ENCODE measurements around the gene PGM1. TPM values are rescaled to one million over a fixed set of nuclear protein-coding genes. Genes with fewer than 3 reads are reported as not detected.

The PGM1 gene
- total RNA-seq, 1 donor from 2014 or later, result 30.8 TPM

GRCh38 chr1:63630666-63631065 is 37.5 kb downstream of the PGM1 start:
- no peak for DNase-seq (ENCODE audit: extremely low read depth, low read depth, low spot score)

- no peak for DNase-seq (ENCODE audit: extremely low read depth, low read depth, low spot score)
These were observed 38.9 kb downstream of the PGM1 start for GRCh38 chr1:63632110-63632509.

GRCh38 chr1:63633281-63633680 is 40.1 kb downstream of the PGM1 start:
- DNase-seq (ENCODE audit: extremely low read depth, low read depth, low spot score), result no peak

- no peak for DNase-seq (ENCODE audit: extremely low read depth, low read depth, low spot score)
These were observed 41.3 kb downstream of the PGM1 start for GRCh38 chr1:63634471-63634870.

- no peak for DNase-seq (ENCODE audit: extremely low read depth, low read depth, low spot score)
These were observed 42.5 kb downstream of the PGM1 start for GRCh38 chr1:63635681-63636080.

- no peak for DNase-seq (ENCODE audit: extremely low read depth, low read depth, low spot score)
These were observed 43.2 kb downstream of the PGM1 start for GRCh38 chr1:63636192-63637105.

- no peak for DNase-seq (ENCODE audit: extremely low read depth, low read depth, low spot score)
These were observed 45.3 kb downstream of the PGM1 start for GRCh38 chr1:63638471-63638870.

- no peak for DNase-seq (ENCODE audit: extremely low read depth, low read depth, low spot score)
These were observed 45.7 kb downstream of the PGM1 start for GRCh38 chr1:63638875-63639274.

- DNase-seq (ENCODE audit: extremely low read depth, low read depth, low spot score), result no peak
These were observed 47.7 kb downstream of the PGM1 start for GRCh38 chr1:63640633-63641567.

GRCh38 chr1:63641615-63642014 is 48.4 kb downstream of the PGM1 start:
- no peak for DNase-seq (ENCODE audit: extremely low read depth, low read depth, low spot score)

GRCh38 chr1:63642901-63643300 is 49.7 kb downstream of the PGM1 start:
- no peak for DNase-seq (ENCODE audit: extremely low read depth, low read depth, low spot score)

GRCh38 chr1:63643517-63643916 is 50.3 kb downstream of the PGM1 start:
- DNase-seq (ENCODE audit: extremely low read depth, low read depth, low spot score), result no peak

GRCh38 chr1:63643926-63644325 is 50.7 kb downstream of the PGM1 start:
- no peak for DNase-seq (ENCODE audit: extremely low read depth, low read depth, low spot score)

- no peak for DNase-seq (ENCODE audit: extremely low read depth, low read depth, low spot score)
These were observed 52.1 kb downstream of the PGM1 start for GRCh38 chr1:63645317-63645716.

- no peak for DNase-seq (ENCODE audit: extremely low read depth, low read depth, low spot score)
These were observed 55.5 kb downstream of the PGM1 start for GRCh38 chr1:63648689-63649088.

GRCh38 chr1:63651161-63651701 is 58.0 kb downstream of the PGM1 start:
- no peak for DNase-seq (ENCODE audit: extremely low read depth, low read depth, low spot score)

GRCh38 chr1:63653976-63654375 is 60.8 kb downstream of the PGM1 start:
- no peak for DNase-seq (ENCODE audit: extremely low read depth, low read depth, low spot score)

- no peak for DNase-seq (ENCODE audit: extremely low read depth, low read depth, low spot score)
These were observed 66.2 kb downstream of the PGM1 start for GRCh38 chr1:63659448-63659847.

GRCh38 chr1:63662056-63662836 is 69.0 kb downstream of the PGM1 start:
- DNase-seq (ENCODE audit: extremely low read depth, low read depth, low spot score), result no peak

- DNase-seq (ENCODE audit: extremely low read depth, low read depth, low spot score), result no peak
These were observed 69.6 kb downstream of the PGM1 start for GRCh38 chr1:63662841-63663240.

All from glomerular endothelial cell (primary cell).